K562 (cell line): ENCODE data around the gene PATL1. TPM values are rescaled to one million over a fixed set of nuclear protein-coding genes. Genes with fewer than 3 reads are reported as not detected.

ENCODE experiments used
- ATAC-seq: fragments of 200-7000 bp; cut with Tn5 transposase; 3 replicates; pipeline ENCODE4 v1.9.1; 2020; ENCODE audit warnings: moderate library complexity
- BruUV-seq: library from RNA; stranded (reverse); fragments of 400-500 nt; replicated peaks from 2 replicates; lab custom pipeline; 2021; lab: Mats Ljungman, UMichigan
- CTCF ChIA-PET: fragments of 300-600 bp; formaldehyde crosslinking; extraction: SDS; loops from one replicate; lab custom pipeline; 2021; ENCODE audit warnings: low intra/inter-chr PET ratio; lab: Yijun Ruan, JAX
- POLR2A ChIA-PET: fragments of 300-600, 350-650 bp; sonication (Branson Sonifier 250); formaldehyde crosslinking; extraction: SDS; loops from one replicate; lab custom pipeline; 2021; ENCODE audit warnings: antibody characterized with exemption, inconsistent platforms; lab: Yijun Ruan, JAX
- DNase-seq, 4 experiments: peaks; one replicate each; pipeline versions ENCODE4 v3.0.0 to v3.0.0-alpha.2; 2011 to 2018; ENCODE audit warnings: low spot score in 3 of 4, mixed read lengths in 3 of 4; ENCODE audit errors: extremely low read depth in 1 of 4
- FAIRE-seq: peaks from 2 replicates; lab custom pipeline; 2011; peaks lifted over from hg19 to GRCh38; lab: Jason Lieb, UNC
- H2AFZ ChIP-seq: 2 replicates; pipeline ENCODE4 v1.6.0; 2011; ENCODE audit warnings: low read depth, low read length, control low read depth, inconsistent platforms
- H3K27ac ChIP-seq: fragments of 200-600 bp; 3 replicates; pipeline ENCODE4 v1.8.0; 2011; ENCODE audit warnings: low read depth, mild to moderate bottlenecking, control low read depth, inconsistent platforms, low read length, moderate library complexity, mixed read lengths; ENCODE audit errors: extremely low read depth
- H3K27me3 ChIP-seq, 2 experiments: fragments of 300-600 bp in 1 of 2; 2 replicates in 1 of 2; 3 replicates in 1 of 2; pipeline versions ENCODE4 v1.6.0 to v1.8.0; 2011; ENCODE audit warnings: inconsistent platforms in 2 of 2, low read length in 2 of 2, mild to moderate bottlenecking in 1 of 2, mixed read lengths in 1 of 2, moderate library complexity in 1 of 2; ENCODE audit not compliant: control insufficient read depth in 2 of 2, insufficient read depth in 2 of 2
- H3K36me3 ChIP-seq: fragments of 300-600 bp; 3 replicates; pipeline ENCODE4 v1.8.0; 2011; ENCODE audit warnings: mild to moderate bottlenecking, low read length, inconsistent platforms; ENCODE audit not compliant: control insufficient read depth, insufficient read depth
- H3K4me1 ChIP-seq, 2 experiments: fragments of 200-600 bp in 1 of 2; replicated peaks in 1 of 2; 2 replicates in 1 of 2; 3 replicates in 1 of 2; pipeline versions ENCODE4 v1.5.1 to v1.8.0; 2011; ENCODE audit warnings: inconsistent platforms in 2 of 2, low read length in 2 of 2, mild to moderate bottlenecking in 1 of 2, mixed read lengths in 1 of 2, moderate library complexity in 1 of 2; ENCODE audit not compliant: control insufficient read depth in 2 of 2, insufficient read depth in 2 of 2
- H3K4me2 ChIP-seq: 2 replicates; pipeline ENCODE4 v1.6.1; 2011; ENCODE audit warnings: low read length, control low read depth, inconsistent platforms, mixed read lengths; ENCODE audit not compliant: insufficient read depth
- H3K4me3 ChIP-seq: fragments of 200-600 bp; sonication (generic), shearing (Covaris generic); 2 replicates; pipeline ENCODE4 v1.5.1; 2016; ENCODE audit warnings: control low read depth, inconsistent platforms
- H3K79me2 ChIP-seq: fragments of 200-600 bp; 3 replicates; pipeline ENCODE4 v1.8.0; 2011; ENCODE audit warnings: low read length, inconsistent platforms; ENCODE audit not compliant: control insufficient read depth, insufficient read depth
- H3K9ac ChIP-seq, 2 experiments: 2 replicates each; pipeline versions ENCODE4 v1.6.0 to v1.6.1; 2011; ENCODE audit warnings: low read depth in 2 of 2, low read length in 2 of 2, control low read depth in 1 of 2, inconsistent platforms in 1 of 2, mild to moderate bottlenecking in 1 of 2, mixed read lengths in 1 of 2; ENCODE audit not compliant: insufficient read depth in 1 of 2
- H3K9me1 ChIP-seq: one replicate; pipeline ENCODE4 v1.6.0; 2011; ENCODE audit warnings: inconsistent platforms, mild to moderate bottlenecking, low read length, moderate library complexity; ENCODE audit not compliant: control insufficient read depth, insufficient read depth
- H3K9me3 ChIP-seq: replicated peaks from 2 replicates; pipeline ENCODE4 v1.5.1; 2011; ENCODE audit warnings: low read depth, low read length, inconsistent platforms; ENCODE audit not compliant: control insufficient read depth, insufficient read depth
- H4K20me1 ChIP-seq: replicated peaks from 2 replicates; pipeline ENCODE4 v1.6.1; 2011; ENCODE audit warnings: low read length, inconsistent platforms, mixed read lengths; ENCODE audit not compliant: control insufficient read depth, insufficient read depth
- AFF4 ChIP-seq: sonication (generic); formaldehyde crosslinking; IDR thresholded peaks from 2 replicates; pipeline ENCODE4 v1.8.0; 2023; ENCODE audit warnings: mild to moderate bottlenecking, missing genetic modification reagents
- CBFA2T3 ChIP-seq: fragments of 450-650 bp; IDR thresholded peaks from 2 replicates; pipeline ENCODE4 v1.6.1; 2017
- CHD1 ChIP-seq: fragments of 200-600 bp; sonication (generic); IDR thresholded peaks from one replicate; pipeline ENCODE4 v1.6.1; 2012; ENCODE audit warnings: mild to moderate bottlenecking, moderate library complexity, low read length, inconsistent platforms
- DPF2 ChIP-seq: fragments of 450-650 bp; IDR thresholded peaks from 2 replicates; pipeline ENCODE4 v1.6.1; 2016
- HCFC1 ChIP-seq: IDR thresholded peaks from 2 replicates; pipeline ENCODE4 v1.6.1; 2012; ENCODE audit warnings: low read depth, low read length, improper control_type of control experiment
- KHSRP ChIP-seq: fragments of 450-650 bp; IDR thresholded peaks from 2 replicates; pipeline ENCODE4 v1.6.1; 2017
- PTRF ChIP-seq: fragments of 450-650 bp; IDR thresholded peaks from 2 replicates; pipeline ENCODE4 v1.6.1; 2016; ENCODE audit warnings: mild to moderate bottlenecking, missing genetic modification characterization, missing compliant biosample characterization
- SUPT5H ChIP-seq: fragments of 450-650 bp; IDR thresholded peaks from 2 replicates; pipeline ENCODE4 v1.6.1; 2016
- ZNF280A ChIP-seq: fragments of 450-650 bp; IDR thresholded peaks from 2 replicates; pipeline ENCODE4 v1.6.1; 2018; ENCODE audit warnings: mild to moderate bottlenecking, low read depth; ENCODE audit not compliant: partially characterized antibody
- ZNF445 ChIP-seq: fragments of 250-450 bp; sonication (Bioruptor Pico); IDR thresholded peaks from 2 replicates; pipeline ENCODE4 v1.4.0; 2020; ENCODE audit warnings: low read depth, mild to moderate bottlenecking, moderate library complexity
- ZNF511 ChIP-seq: sonication (generic); formaldehyde crosslinking; IDR thresholded peaks from 2 replicates; pipeline ENCODE4 v1.8.0; 2022; ENCODE audit warnings: mild to moderate bottlenecking, missing genetic modification reagents
- ZNF644 ChIP-seq: fragments of 200-800 bp; sonication (Bioruptor generic); IDR thresholded peaks from 2 replicates; pipeline ENCODE4 v1.6.1; 2016; ENCODE audit warnings: low read depth, missing genetic modification characterization, missing compliant biosample characterization
- WGBS: fragments of 100-300 bp; shearing (Covaris generic); methylation state at CpG from one replicate; pipeline ENCODE4 v1.1.6; 2016; ENCODE audit warnings: low coverage, mixed read lengths; ENCODE audit not compliant: insufficient coverage; ENCODE audit errors: missing lambda C conversion rate; 5-methylcytosine and 5-hydroxymethylcytosine counted together
- in situ Hi-C: fragments of 300-500 bp; cut with MboI; formaldehyde crosslinking; loops from 4 replicates; pipeline ENCODE4 v1.15.0; 2018; ENCODE audit warnings: inconsistent platforms, mixed read lengths
- intact Hi-C: fragments of 100-400 bp; cut with micrococcal nuclease; formaldehyde crosslinking; loops from 2 replicates; pipeline ENCODE4 v1.14.2; 2022
- polyA plus RNA-seq, 8 experiments: library from polyadenylated mRNA; depleted of rRNA in 4 of 8; stranded (reverse) in 5 of 8; unstranded in 3 of 8; fragments of >200 nt; fragmentation: Nextera tagmentation in 2 of 8; fragmentation: Illumina TruSeq in 1 of 8; extraction: Ambion mirVana in 2 of 8; extraction: Trizol in 1 of 8; gene quantifications; 2 replicates each; pipeline versions ENCODE4 v1.2.1 to v1.2.3, GENCODE V29; 2011 to 2014; ENCODE audit warnings: inconsistent platforms in 1 of 8, missing spikeins in 1 of 8
- total RNA-seq, 7 experiments: library from RNA; depleted of rRNA in 6 of 7; stranded (reverse); fragments of >200 nt in 6 of 7; fragmentation: Illumina TruSeq in 2 of 7; extraction: Trizol in 2 of 7; gene quantifications; 2 replicates each; pipeline versions ENCODE4 v1.2.1 to v1.2.3, GENCODE V29; 2011 to 2021; ENCODE audit warnings: low replicate concordance in 1 of 7

The PATL1 gene
- total and polyA plus RNA-seq, 9 of the 15 experiments (the other 6 are each of a cell fraction or from before 2014, with no cell fraction given) = 3.2 to 48.0 (median 16.4) TPM

GRCh38 chr11:59707371-59707770 lies 38.5 kb upstream of the PATL1 start:
- CTCF ChIA-PET = no interaction called here
- WGBS = 23% methylated on average over 1 of the region's 1 CpG
- no TSS peak for BruUV-seq
- TF ChIP-seq ZNF445 (CRISPR knock-in tag) = no peak
- TF ChIP-seq AFF4 = no peak
- TF ChIP-seq ZNF644 (tag) = no peak
- no peak for TF ChIP-seq KHSRP
- TF ChIP-seq HCFC1 = no peak
- no peak for TF ChIP-seq PTRF (tag)
- no peak for TF ChIP-seq CHD1
- TF ChIP-seq ZNF280A = no peak
- TF ChIP-seq ZNF511 (CRISPR knock-in tag) = no peak
- no peak for TF ChIP-seq CBFA2T3
- no peak for TF ChIP-seq DPF2
- TF ChIP-seq SUPT5H = no peak
- TF ChIP-seq, all 486 proteins: peak for 0
- Histone ChIP-seq H3K4me3 (no peak overlapping the region), H3K79me2 (no peaks in the 10 kb centered on the region), H3K27ac (no peak overlapping the region), H3K27me3 (no peaks in the 10 kb centered on the region), H3K4me1 (peaks cover 0 to 15% of the 10 kb centered on the region in 2 experiments; a peak in 3 of 5 replicates), H3K9ac (no peak overlapping the region), H3K9me1 (no peaks in the 10 kb centered on the region), H4K20me1 (no peaks in the 10 kb centered on the region), H3K4me2 (no peak overlapping the region), H2AFZ (no peak overlapping the region), H3K36me3 (no peaks in the 10 kb centered on the region), H3K9me3 (no peaks in the 10 kb centered on the region; the same call in 1 of the 2 replicates)
- ATAC-seq (no peak; the same call in 2 of the 3 replicates), DNase-seq (no peak), FAIRE-seq (no peak)
- intact Hi-C loops = loop anchor here (5.0 kb wide), 1 partner anchor 45 kb away; no protein-coding TSS in a partner anchor
- POLR2A ChIA-PET = interaction anchor here (0.6 kb wide), 2 partner anchors 51 to 498 kb away, joined by 3 read pairs; no protein-coding TSS in a partner anchor
- in situ Hi-C loops = no loop called here
